H9 (cell line): ENCODE data around the gene KIAA0513. TPM values are rescaled to one million over a fixed set of nuclear protein-coding genes. Genes with fewer than 3 reads are reported as not detected.

Source experiments
- DNase-seq: peaks from one replicate; pipeline ENCODE4 v3.0.0-alpha.2; 2017
- H2AFZ ChIP-seq: one replicate; pipeline ENCODE4 v1.6.1; 2013; ENCODE audit warnings: mild to moderate bottlenecking, low read length, control low read depth, moderate library complexity
- H2AK5ac ChIP-seq: 2 replicates; pipeline ENCODE4 v1.6.1; 2013; ENCODE audit warnings: low read length, control low read depth, mixed read lengths; ENCODE audit not compliant: insufficient read length
- H2BK120ac ChIP-seq: one replicate; pipeline ENCODE4 v1.6.1; 2013; ENCODE audit warnings: low read depth, mild to moderate bottlenecking, low read length, control low read depth, inconsistent platforms; ENCODE audit not compliant: poor library complexity, severe bottlenecking
- H2BK12ac ChIP-seq: 2 replicates; pipeline ENCODE4 v1.6.1; 2013; ENCODE audit warnings: low read length, control low read depth, mixed read lengths, low read depth; ENCODE audit not compliant: insufficient read length
- H2BK15ac ChIP-seq: 2 replicates; pipeline ENCODE4 v1.6.1; 2013; ENCODE audit warnings: low read depth, low read length, control low read depth
- H2BK20ac ChIP-seq: one replicate; pipeline ENCODE4 v1.6.1; 2013; ENCODE audit warnings: low read depth, mild to moderate bottlenecking, low read length, control low read depth, inconsistent platforms; ENCODE audit not compliant: poor library complexity, severe bottlenecking
- H2BK5ac ChIP-seq: 2 replicates; pipeline ENCODE4 v1.6.1; 2013; ENCODE audit warnings: low read length, control low read depth, mixed read lengths; ENCODE audit not compliant: insufficient read length
- H3K14ac ChIP-seq: 2 replicates; pipeline ENCODE4 v1.6.1; 2013; ENCODE audit warnings: low read length, control low read depth; ENCODE audit not compliant: insufficient read depth
- H3K18ac ChIP-seq: 2 replicates; pipeline ENCODE4 v1.6.1; 2013; ENCODE audit warnings: low read depth, mild to moderate bottlenecking, mixed read lengths, low read length, control low read depth; ENCODE audit not compliant: insufficient read length
- H3K23ac ChIP-seq: 2 replicates; pipeline ENCODE4 v1.6.1; 2013; ENCODE audit warnings: low read length, control low read depth, mixed read lengths, low read depth; ENCODE audit not compliant: insufficient read length
- H3K23me2 ChIP-seq: 2 replicates; pipeline ENCODE4 v1.6.1; 2013; ENCODE audit warnings: low read depth, mild to moderate bottlenecking, mixed read lengths, low read length, control low read depth; ENCODE audit not compliant: insufficient read length, poor library complexity, severe bottlenecking
- H3K27ac ChIP-seq: 2 replicates; pipeline ENCODE4 v1.5.1; 2013; ENCODE audit warnings: low read length, control low read depth, mixed read lengths, low read depth; ENCODE audit not compliant: insufficient read length
- H3K27me3 ChIP-seq: 2 replicates; pipeline ENCODE4 v1.6.1; 2013; ENCODE audit warnings: low read length, control low read depth, inconsistent platforms; ENCODE audit not compliant: insufficient read depth
- H3K4ac ChIP-seq: 2 replicates; pipeline ENCODE4 v1.6.1; 2013; ENCODE audit warnings: low read depth, mild to moderate bottlenecking, control low read depth, inconsistent platforms, low read length, moderate library complexity
- H3K4me1 ChIP-seq: 2 replicates; pipeline ENCODE4 v1.6.1; 2013; ENCODE audit warnings: low read length, control low read depth, inconsistent platforms; ENCODE audit not compliant: insufficient read depth
- H3K4me2 ChIP-seq: 2 replicates; pipeline ENCODE4 v1.6.1; 2013; ENCODE audit warnings: low read length, control low read depth, mixed read lengths; ENCODE audit not compliant: insufficient read length, insufficient read depth
- H3K56ac ChIP-seq: 2 replicates; pipeline ENCODE4 v1.6.1; 2013; ENCODE audit warnings: low read depth, mild to moderate bottlenecking, mixed read lengths, low read length, control low read depth; ENCODE audit not compliant: insufficient read length
- H3K79me1 ChIP-seq: 2 replicates; pipeline ENCODE4 v1.6.1; 2013; ENCODE audit warnings: low read depth, mild to moderate bottlenecking, moderate library complexity, low read length, control low read depth, inconsistent platforms; ENCODE audit not compliant: insufficient read depth, poor library complexity, severe bottlenecking
- H3K79me2 ChIP-seq: 2 replicates; pipeline ENCODE4 v1.6.1; 2013; ENCODE audit warnings: low read length, control low read depth, inconsistent platforms; ENCODE audit not compliant: insufficient read depth
- H3K9ac ChIP-seq: 2 replicates; pipeline ENCODE4 v1.6.1; 2013; ENCODE audit warnings: low read length, control low read depth, mixed read lengths; ENCODE audit not compliant: insufficient read length; ENCODE audit errors: extremely low read depth
- H3K9me3 ChIP-seq: one replicate; pipeline ENCODE4 v1.6.1; 2013; ENCODE audit warnings: low read depth, low read length, inconsistent platforms; ENCODE audit not compliant: control insufficient read depth
- H3T11ph ChIP-seq: one replicate; pipeline ENCODE4 v1.6.1; 2013; ENCODE audit warnings: mild to moderate bottlenecking, low read length, control low read depth, inconsistent platforms
- H4K20me1 ChIP-seq: one replicate; pipeline ENCODE4 v1.6.1; 2013; ENCODE audit not compliant: control insufficient read depth, insufficient read length, insufficient read depth
- H4K5ac ChIP-seq: 2 replicates; pipeline ENCODE4 v1.6.1; 2013; ENCODE audit warnings: low read depth, mild to moderate bottlenecking, mixed read lengths, low read length, control low read depth; ENCODE audit not compliant: insufficient read length
- H4K8ac ChIP-seq: replicated peaks from 2 replicates; pipeline ENCODE4 v1.6.1; 2013; ENCODE audit warnings: low read length, control low read depth, mixed read lengths, low read depth; ENCODE audit not compliant: insufficient read length
- H4K91ac ChIP-seq: 2 replicates; pipeline ENCODE4 v1.6.1; 2013; ENCODE audit warnings: low read depth, mild to moderate bottlenecking, moderate library complexity, mixed read lengths, low read length, control low read depth; ENCODE audit not compliant: insufficient read length
- H3K27ac Mint-ChIP-seq, 3 experiments: 2 replicates in 2 of 3; 3 replicates in 1 of 3; pipeline ENCODE4 v1.8.0; 2020 to 2021; ENCODE audit warnings: mixed read lengths in 3 of 3, mild to moderate bottlenecking in 1 of 3, moderate library complexity in 1 of 3
- H3K27me3 Mint-ChIP-seq: 2 replicates; pipeline ENCODE4 v1.8.0; 2021; ENCODE audit warnings: low read depth, mild to moderate bottlenecking, moderate library complexity, mixed read lengths
- H3K36me3 Mint-ChIP-seq, 3 experiments: 2 replicates in 2 of 3; 3 replicates in 1 of 3; pipeline ENCODE4 v1.8.0; 2020 to 2021; ENCODE audit warnings: low read depth in 3 of 3, mixed read lengths in 3 of 3; ENCODE audit not compliant: insufficient read depth in 1 of 3
- H3K4me1 Mint-ChIP-seq, 2 experiments: 2 replicates each; pipeline ENCODE4 v1.8.0; 2020; ENCODE audit warnings: mixed read lengths in 2 of 2
- H3K4me3 Mint-ChIP-seq, 2 experiments: 2 replicates in 1 of 2; 3 replicates in 1 of 2; pipeline ENCODE4 v1.8.0; 2020 to 2021; ENCODE audit warnings: mild to moderate bottlenecking in 2 of 2, mixed read lengths in 2 of 2, moderate library complexity in 1 of 2
- H3K9me3 Mint-ChIP-seq, 2 experiments: 2 replicates in 1 of 2; 3 replicates in 1 of 2; pipeline ENCODE4 v1.8.0; 2020; ENCODE audit warnings: mild to moderate bottlenecking in 2 of 2, mixed read lengths in 2 of 2, moderate library complexity in 1 of 2
- WGBS: extraction: QIAGEN DNeasy Blood & Tissue Kit; methylation state at CpG from one replicate; pipeline ENCODE4 v1.1.7; 2013; ENCODE audit warnings: missing lambda C conversion rate, low lambda C conversion rate, mixed read lengths; ENCODE audit not compliant: insufficient read length; ENCODE audit errors: extremely low coverage; 5-methylcytosine and 5-hydroxymethylcytosine counted together
- total RNA-seq: library from RNA; stranded (reverse); gene quantifications from 2 replicates; pipeline ENCODE4 v1.2.1, GENCODE V29; 2021
- TF ChIP-seq, protein P1 (sequence below): fragments of 200-600 bp; sonication (generic); conservative IDR thresholded peaks from 3 replicates; pipeline ENCODE4 v1.8.0; 2021; ENCODE audit warnings: antibody characterized with exemption, mild to moderate bottlenecking

The KIAA0513 gene
- total RNA-seq, 1 experiment from 2014 or later, result 4.7 TPM

DNA sequence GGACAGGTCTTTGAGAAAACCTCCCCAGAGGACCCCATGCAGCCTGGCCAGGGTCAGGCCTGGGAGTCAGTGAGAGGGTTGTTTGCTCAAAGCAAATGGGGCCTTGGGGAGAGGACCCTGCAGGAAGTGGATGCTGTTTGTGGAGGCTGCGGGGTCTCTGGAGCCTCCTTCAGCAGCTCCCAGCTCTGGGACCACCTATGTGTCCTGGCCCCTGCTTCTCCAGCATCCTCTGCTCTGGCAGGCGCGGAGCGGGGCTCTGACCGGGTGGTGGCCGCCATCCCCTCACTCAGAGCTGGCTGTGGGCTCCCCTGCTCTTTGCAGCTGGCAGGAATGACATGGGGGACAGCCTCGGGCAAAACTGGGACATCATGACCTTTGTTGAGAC, 114.5 kb downstream of the KIAA0513 start:
- Histone ChIP-seq H4K8ac (no peak overlapping the region), H2BK15ac (no peak overlapping the region), H3K14ac (no peak overlapping the region), H3K4ac (no peak overlapping the region), H3K9ac (no peak overlapping the region), H2AFZ (no peak overlapping the region), H2BK120ac (no peak overlapping the region), H3K4me2 (no peak overlapping the region), H3K4me1 (no peaks in the 10 kb centered on the region), H3K23ac (no peak overlapping the region), H2BK12ac (no peak overlapping the region), H3K27me3 (no peaks in the 10 kb centered on the region), H3K79me2 (no peaks in the 10 kb centered on the region), H4K20me1 (no peaks in the 10 kb centered on the region), H2BK5ac (no peak overlapping the region), H3K79me1 (no peaks in the 10 kb centered on the region), H3K27ac (no peak overlapping the region), H4K5ac (no peak overlapping the region), H2AK5ac (no peak overlapping the region), H3K18ac (no peak overlapping the region), H2BK20ac (no peak overlapping the region), H3T11ph (no peak overlapping the region), H3K9me3 (no peaks in the 10 kb centered on the region), H3K56ac (no peak overlapping the region), H3K23me2 (no peaks in the 10 kb centered on the region), H4K91ac (no peak overlapping the region)
- no peak overlapping the region for H3K27ac Mint-ChIP-seq
- H3K9me3 Mint-ChIP-seq, result no peaks in the 10 kb centered on the region
- H3K27me3 Mint-ChIP-seq, result peaks cover 16% of the 10 kb centered on the region
- H3K4me1 Mint-ChIP-seq, result peaks cover 3 to 15% of the 10 kb centered on the region in 2 experiments; a peak in 3 of 4 replicates
- TF ChIP-seq, protein P1, sequence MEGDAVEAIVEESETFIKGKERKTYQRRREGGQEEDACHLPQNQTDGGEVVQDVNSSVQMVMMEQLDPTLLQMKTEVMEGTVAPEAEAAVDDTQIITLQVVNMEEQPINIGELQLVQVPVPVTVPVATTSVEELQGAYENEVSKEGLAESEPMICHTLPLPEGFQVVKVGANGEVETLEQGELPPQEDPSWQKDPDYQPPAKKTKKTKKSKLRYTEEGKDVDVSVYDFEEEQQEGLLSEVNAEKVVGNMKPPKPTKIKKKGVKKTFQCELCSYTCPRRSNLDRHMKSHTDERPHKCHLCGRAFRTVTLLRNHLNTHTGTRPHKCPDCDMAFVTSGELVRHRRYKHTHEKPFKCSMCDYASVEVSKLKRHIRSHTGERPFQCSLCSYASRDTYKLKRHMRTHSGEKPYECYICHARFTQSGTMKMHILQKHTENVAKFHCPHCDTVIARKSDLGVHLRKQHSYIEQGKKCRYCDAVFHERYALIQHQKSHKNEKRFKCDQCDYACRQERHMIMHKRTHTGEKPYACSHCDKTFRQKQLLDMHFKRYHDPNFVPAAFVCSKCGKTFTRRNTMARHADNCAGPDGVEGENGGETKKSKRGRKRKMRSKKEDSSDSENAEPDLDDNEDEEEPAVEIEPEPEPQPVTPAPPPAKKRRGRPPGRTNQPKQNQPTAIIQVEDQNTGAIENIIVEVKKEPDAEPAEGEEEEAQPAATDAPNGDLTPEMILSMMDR, result no peak
- DNase-seq, result no peak
- no CpG with 5 or more reads among the region's 7 CpGs for WGBS
- no peaks in the 10 kb centered on the region; a peak in 1 of 7 replicates for H3K36me3 Mint-ChIP-seq
- no peak overlapping the region for H3K4me3 Mint-ChIP-seq
